Glomerular endothelial cell (primary cell): ENCODE results near the gene G6PC3. TPM values are rescaled to one million over a fixed set of nuclear protein-coding genes. Genes with fewer than 3 reads are reported as not detected.
"Not testable (repeated sequence)": the region's sequence is repeated elsewhere in the genome, so short reads cannot be mapped to it uniquely, and the experiment has no call there.

Source experiments
- DNase-seq: peaks from one replicate; pipeline ENCODE4 v3.0.0-alpha.2; 2011; ENCODE audit warnings: low read depth, low spot score; ENCODE audit errors: extremely low read depth
- total RNA-seq: library from RNA; depleted of rRNA; stranded (reverse); fragments of >200 nt; gene quantifications from 2 replicates; pipeline ENCODE4 v1.2.3, GENCODE V29; 2015

Gene G6PC3
- total RNA-seq = 41.9 and 60.5 TPM in 2 replicates

- peak; percentile 80 for DNase-seq
Measured at GRCh38 chr17:44070455-44071197, at the start of gene G6PC3. Gene G6PC3, plus strand, starts transcription at chr17:44070735. Its CDS starts 231 bp downstream, at chr17:44070966.

DNA sequence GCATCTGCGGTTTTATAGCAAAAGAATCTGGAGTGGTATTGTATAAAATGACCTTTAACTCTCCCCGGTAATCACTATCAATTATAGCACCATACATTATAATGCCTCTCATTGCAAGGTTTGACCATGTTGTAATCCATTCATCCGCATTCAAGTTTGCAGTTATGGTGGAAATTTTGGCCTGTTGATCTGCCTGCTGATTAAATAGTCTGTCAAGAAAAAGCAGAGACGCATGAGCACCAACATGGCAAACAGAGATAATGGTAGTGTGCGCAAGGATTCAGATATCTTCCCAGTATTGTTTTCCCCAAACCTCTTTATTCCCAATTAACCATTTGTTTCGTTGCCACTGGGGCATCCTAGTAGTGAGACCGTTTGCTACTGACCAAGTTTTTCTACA lies 49.3 kb upstream of the G6PC3 start:
- DNase-seq = not testable (repeated sequence)

- DNase-seq = no peak
Measured at GRCh38 chr17:44022246-44022645, 48.3 kb upstream of the G6PC3 start.

GRCh38 chr17:44023545-44024270 lies 46.8 kb upstream of the G6PC3 start:
- no peak for DNase-seq

- DNase-seq = no peak
Measured at GRCh38 chr17:44024271-44024663, 46.3 kb upstream of the G6PC3 start.

- no peak for DNase-seq
Measured at GRCh38 chr17:44024853-44025252, 45.7 kb upstream of the G6PC3 start.

DNA sequence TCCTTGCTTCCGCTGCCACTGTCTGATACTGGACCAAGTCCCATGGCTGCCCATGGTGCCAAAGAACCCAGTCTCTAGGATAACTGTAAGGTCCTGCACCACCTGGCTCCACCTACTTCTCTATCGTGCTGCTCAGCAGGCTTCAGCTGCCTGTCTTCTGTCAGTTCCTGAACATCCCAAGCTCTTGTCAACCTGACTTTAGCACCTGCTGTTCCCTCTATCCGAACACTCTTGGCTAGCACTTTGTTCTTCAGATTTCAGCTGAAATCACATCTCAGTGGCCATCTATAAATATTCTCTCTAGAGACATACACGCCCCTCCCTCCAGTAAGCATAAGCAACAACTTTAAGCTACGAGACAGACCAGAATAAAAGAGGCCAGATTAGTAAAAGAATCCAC lies 40.8 kb upstream of the G6PC3 start:
- no peak for DNase-seq

DNA sequence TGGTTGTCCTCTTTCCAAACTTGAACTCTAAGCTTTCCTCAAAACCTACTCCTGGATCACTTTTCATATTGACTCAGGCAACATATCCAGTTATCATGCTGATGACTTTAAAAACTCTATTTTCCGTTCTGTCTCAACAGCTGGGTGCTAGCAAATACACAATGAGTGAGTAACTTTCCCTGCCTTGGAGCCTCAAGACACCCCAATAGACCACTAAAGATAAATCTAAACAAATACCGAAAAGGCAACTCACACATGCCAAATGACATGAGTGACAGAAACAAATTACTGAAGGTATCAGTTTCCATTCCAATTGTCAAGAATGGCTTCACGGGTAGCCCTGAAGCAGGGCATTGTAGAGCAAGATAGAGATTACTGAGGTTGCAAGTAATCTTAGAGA lies 40.1 kb upstream of the G6PC3 start:
- no peak for DNase-seq

GRCh38 chr17:44033861-44034408 lies 36.6 kb upstream of the G6PC3 start:
- no peak for DNase-seq

- DNase-seq = not testable (repeated sequence)
Measured at GRCh38 chr17:44034688-44035087, 35.8 kb upstream of the G6PC3 start.

- no peak for DNase-seq
Measured at GRCh38 chr17:44037471-44037870, 33.1 kb upstream of the G6PC3 start.

DNA sequence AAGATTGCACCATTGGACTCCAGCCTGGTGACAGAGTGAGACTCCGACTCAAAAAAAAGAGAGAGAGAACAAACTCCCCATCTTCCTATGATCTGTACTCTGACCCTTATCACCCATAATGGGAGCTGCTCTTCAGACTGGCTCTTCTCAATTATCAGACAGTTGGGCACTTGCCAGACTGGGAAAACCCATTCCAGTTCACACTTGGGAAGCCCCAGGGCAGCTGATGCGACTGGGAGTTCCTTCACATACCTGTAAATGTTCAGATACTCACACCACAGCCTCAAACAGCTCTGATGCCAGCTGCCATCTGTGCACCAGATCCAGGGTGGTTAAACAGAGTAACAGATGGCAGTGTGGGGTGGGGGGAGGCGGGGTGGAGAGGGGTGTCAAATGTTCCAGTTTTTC lies 31.9 kb upstream of the G6PC3 start:
- DNase-seq = no peak

DNA sequence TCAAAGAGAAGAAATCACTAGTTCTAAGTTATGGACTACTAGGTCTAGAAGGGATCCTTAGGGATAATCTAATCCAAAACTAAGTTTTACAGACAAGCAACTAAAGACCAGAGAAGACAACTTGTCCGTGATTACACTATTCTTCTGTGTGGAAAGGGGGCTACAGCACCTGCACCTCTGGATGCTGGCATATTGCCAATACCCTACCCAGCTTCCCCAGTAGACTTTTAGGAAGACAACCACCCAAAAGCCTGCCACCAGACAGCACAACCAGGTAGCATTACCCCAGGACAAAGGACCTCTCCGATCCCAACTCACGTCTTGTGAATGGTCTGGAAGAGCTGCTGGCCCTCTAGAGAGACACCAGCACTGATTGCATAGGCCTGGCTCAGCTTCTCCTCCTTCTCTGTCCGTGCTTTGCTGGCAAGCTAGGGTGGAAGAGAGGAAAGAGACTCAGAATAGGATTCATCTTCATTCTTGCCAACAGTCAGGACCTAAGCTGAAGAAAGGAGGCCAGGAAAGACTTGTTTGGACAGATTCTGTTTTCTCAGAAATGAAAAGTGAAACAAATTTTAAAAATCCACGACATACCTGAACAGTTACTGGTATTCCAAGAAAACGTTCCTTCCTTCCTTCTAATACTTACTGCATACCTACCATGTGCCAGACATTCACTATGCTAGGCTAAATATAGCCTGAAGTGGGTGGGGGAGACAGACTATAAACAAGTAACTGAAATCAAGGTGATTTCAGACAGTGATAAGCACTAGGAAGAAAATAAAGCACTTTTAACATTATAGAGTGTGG lies 30.5 kb upstream of the G6PC3 start:
- no peak for DNase-seq

DNA sequence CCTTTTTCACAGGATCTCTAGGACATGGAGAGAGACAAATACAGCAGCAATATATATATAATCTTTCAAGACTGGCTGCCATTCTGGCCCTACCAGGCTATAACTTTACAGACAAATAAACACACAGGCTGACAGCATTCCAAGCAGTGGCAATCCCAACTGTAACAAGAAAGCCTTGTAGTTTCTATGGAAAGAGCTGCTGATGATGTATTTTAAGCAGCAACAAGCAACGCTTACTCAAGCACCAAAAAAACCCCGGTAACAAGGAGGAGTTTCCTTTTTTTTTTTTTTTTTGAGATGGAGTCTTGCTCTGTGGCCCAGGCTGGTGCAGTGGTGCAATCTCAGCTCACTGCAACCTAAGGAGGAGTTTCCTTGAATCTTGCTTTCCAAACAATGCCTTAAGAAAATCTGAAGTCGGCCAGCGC lies 27.3 kb upstream of the G6PC3 start:
- no peak for DNase-seq

DNA sequence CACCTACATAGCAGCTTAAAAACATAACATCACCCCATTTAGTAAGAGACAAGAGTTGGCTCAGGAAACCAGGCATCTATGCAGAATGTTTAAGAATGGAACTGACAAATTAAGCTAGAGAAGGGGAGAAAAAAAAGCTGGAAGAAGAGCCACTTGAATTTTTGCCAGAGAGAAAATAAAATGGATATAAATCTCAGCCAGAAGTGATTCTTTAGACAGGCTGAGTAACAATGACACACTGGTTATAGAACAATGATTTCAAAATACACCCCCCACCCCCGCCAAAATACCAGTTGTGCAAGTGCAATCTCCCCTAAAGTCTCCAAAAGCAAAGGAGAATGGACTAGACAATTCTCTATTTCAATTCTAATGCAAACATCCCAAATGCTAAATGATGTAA lies 26.5 kb upstream of the G6PC3 start:
- no peak for DNase-seq

- no peak for DNase-seq
Measured at GRCh38 chr17:44045486-44045885, 25.0 kb upstream of the G6PC3 start.

GRCh38 chr17:44046893-44047292 lies 23.6 kb upstream of the G6PC3 start:
- not testable (repeated sequence) for DNase-seq

DNA sequence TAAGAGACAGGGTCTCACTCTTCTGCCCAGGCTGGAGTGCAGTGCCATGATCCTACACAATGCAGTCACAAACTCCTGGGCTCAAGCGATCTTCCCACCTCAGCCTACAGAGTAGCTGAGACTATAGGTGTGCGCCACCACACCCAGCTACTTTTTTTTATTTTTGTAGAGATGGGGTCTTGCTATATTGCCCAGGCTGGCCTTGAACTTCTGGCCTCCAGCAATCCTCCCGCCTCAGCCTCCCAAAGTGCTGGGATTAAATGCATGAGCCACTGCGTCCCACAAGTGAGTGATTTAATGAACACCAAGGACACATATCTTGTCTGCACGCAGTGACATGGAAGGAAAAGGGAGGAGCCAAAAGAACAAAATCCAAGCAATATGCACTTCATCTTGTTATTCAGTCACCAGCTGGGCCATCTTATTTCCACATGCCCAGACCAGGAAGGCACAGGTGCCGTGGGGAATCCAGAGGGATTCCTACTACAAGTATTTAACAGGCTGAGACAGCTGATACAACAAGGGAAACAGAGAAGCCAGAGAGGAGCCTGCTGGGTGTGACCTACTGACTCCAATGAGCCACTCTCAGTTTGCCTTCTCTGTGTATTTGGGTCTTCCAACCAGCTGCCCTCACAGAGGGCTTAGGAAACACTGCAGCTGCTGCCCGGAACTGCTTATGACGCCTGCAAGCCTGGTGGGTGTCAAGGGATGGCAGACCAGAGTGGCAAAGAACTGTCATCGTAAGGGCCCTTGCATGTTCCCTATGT lies 21.1 kb upstream of the G6PC3 start:
- DNase-seq = no peak

DNA sequence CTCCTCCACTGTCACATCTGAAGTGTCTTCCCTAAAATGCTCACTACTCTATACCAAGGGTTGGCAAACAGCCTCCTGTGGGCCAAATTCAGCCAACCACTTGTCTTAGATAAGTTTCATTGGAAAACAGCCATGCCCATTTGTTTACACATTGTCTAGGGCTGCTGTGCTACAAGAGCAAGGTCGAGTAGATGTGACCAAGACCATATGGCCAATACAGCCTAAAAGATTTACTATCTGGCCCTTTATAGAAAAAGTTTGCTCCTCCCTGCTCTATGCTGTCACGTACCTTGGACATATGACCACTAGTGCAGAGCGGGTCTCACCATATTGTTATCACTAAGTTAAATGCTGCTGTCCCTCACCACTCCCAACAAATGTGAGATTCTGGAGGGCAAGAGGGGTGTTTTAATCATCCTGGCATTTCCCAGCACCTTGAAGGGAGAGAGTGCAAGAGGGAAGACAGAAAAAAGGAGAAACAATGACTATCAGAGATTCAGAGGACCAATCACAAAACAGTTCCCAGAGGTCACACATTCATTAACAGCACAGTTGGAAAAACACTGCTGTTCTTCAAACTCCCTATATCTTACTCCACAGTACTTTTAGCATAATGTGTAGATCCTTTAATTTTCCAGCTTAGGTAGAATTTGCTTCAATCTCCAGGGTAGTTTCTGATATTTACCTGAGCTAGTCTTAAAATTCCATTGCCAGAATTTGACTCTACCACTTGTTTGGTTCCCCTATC lies 17.2 kb upstream of the G6PC3 start:
- no peak for DNase-seq
